H1 (cell line): ENCODE measurements around the gene DTNB. TPM values are rescaled to one million over a fixed set of nuclear protein-coding genes. Genes with fewer than 3 reads are reported as not detected.

Experiments used
- ATF2 ChIP-seq: IDR thresholded peaks from 2 replicates; pipeline ENCODE4 v1.6.1; 2012; ENCODE audit warnings: low read length, inconsistent platforms
- CHD1 ChIP-seq: IDR thresholded peaks from 2 replicates; pipeline ENCODE4 v1.6.1; 2012; ENCODE audit warnings: low read depth, low read length, improper control_type of control experiment
- EZH2 ChIP-seq: fragments of 200-600 bp; sonication (generic); IDR thresholded peaks from 2 replicates; pipeline ENCODE4 v1.7.1; 2012; ENCODE audit warnings: low read depth, mild to moderate bottlenecking, moderate library complexity, low read length, inconsistent platforms; ENCODE audit not compliant: severe bottlenecking
- SIN3A ChIP-seq, 2 experiments: IDR thresholded peaks in 1 of 2; conservative IDR thresholded peaks in 1 of 2; 2 replicates each; pipeline ENCODE4 v1.6.1; 2011 to 2012; ENCODE audit warnings: low read length in 2 of 2, improper control_type of control experiment in 1 of 2, low read depth in 1 of 2, mild to moderate bottlenecking in 1 of 2
- polyA plus RNA-seq, 7 experiments: library from polyadenylated mRNA; depleted of rRNA in 3 of 7; stranded (reverse) in 5 of 7; unstranded in 2 of 7; fragments of >200 nt in 5 of 7; fragments of 200-250 nt in 2 of 7; gene quantifications; 1 replicate in 5 of 7; 2 replicates in 1 of 7; 4 replicates in 1 of 7; pipeline versions ENCODE4 v1.2.1 to v1.2.3, GENCODE V29; 2011 to 2013; ENCODE audit warnings: missing spikeins in 2 of 7, mixed read lengths in 2 of 7
- total RNA-seq: library from RNA; stranded (reverse); fragmentation: NEBNext Ultra II Directional; extraction: Animal tissue kit (Norgen Biotek cat#: 25700); gene quantifications from 2 replicates; pipeline ENCODE4 v1.2.1, GENCODE V29; 2021

The DTNB gene
- total and polyA plus RNA-seq, 2 of the 8 experiments (the other 6 are each of a cell fraction or from before 2014, with no cell fraction given), result 39.6 to 49.5 TPM

GRCh38 chr2:25649786-25650185 lies 23.6 kb downstream of the DTNB start (continued):
- no peak for TF ChIP-seq EZH2
- TF ChIP-seq SIN3A (conservative IDR thresholded peaks at IDR 0.05 in 1 of 2, IDR thresholded peaks at IDR 0.05 in 1 of 2; ENCODE audit: low read depth in 1 of 2, low read length in 2 of 2), result no peak
- no peak for TF ChIP-seq ATF2
- no peak for TF ChIP-seq CHD1
